Activated CD4-positive, alpha-beta T cell treated with anti-CD3 and anti-CD28 coated beads, Interleukin-2, Interleukin-4, amounts not matched to agents 100 ng/mL and 50 ng/mL, durations not matched to agents 16 hours and 8 hours (primary cell): ENCODE measurements around the gene SDF2L1.
"Not testable (repeated sequence)": the region's sequence is repeated elsewhere in the genome, so short reads cannot be mapped to it uniquely, and the experiment has no call there.

Experiments
- DNase-seq: peaks from one replicate; pipeline ENCODE4 v3.0.0-alpha.2; 2020; ENCODE audit warnings: low spot score

SDF2L1 gene

GRCh38 chr22:21661991-21662390, 19.9 kb downstream of the SDF2L1 start:
- no peak for DNase-seq

DNA sequence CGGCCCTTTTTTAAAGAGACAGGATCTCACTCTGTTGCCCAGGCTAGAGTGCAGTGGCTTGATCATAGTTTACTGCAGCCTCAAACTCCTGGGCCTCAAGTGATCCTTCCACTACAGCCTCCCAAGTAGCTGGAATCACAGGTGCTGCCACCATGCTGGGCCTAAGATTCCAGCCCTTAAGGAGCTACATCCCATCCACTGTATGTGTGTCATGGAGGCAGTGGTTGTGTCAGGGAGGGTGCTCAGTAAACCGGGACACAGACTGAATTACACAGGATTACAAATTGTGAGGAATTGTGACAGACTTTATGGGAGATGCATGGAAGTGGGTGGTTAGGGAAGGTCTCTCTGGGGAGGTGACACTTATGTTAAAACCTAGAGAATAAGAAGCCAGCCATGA, 21.6 kb downstream of the SDF2L1 start:
- DNase-seq: no peak

DNA sequence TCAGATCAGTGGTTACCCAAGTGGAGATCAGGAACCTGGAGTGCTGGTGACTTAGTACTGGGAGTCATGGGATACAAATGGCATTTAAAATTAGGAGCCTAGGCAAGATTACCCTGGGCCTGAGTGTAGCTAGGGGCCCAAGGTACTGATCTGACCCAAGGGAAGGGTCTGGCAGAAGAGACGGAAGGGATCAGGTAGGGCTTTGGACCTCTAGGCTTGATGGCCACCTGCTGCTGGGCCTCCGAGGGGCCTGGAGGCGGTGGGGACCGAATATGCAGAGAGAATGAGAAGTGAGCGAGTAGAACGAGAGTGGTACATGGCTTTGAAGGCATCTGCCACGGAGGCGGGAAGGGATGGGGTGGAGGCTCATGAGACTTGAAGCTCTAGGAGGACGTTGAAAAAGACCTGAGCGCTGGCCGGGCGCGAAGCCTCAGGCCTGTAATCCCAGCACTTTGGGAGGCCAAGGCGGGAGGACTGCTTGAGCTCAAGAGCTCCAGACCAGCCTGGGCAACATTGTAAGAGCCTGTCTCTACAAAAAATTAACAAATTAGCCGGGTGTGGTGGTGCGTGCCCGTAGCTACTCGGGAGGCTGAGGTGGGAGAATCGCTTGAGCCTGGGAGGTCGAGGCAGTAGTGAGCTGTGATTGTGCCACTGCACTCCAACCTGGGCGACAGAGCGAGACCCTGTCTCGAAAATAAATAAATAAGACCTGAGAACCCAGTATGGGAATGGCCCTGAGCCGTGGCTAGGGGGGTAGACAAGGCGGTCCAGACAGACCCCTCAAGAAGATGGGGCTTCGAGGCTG, 23.1 kb downstream of the SDF2L1 start:
- DNase-seq: no peak

DNA sequence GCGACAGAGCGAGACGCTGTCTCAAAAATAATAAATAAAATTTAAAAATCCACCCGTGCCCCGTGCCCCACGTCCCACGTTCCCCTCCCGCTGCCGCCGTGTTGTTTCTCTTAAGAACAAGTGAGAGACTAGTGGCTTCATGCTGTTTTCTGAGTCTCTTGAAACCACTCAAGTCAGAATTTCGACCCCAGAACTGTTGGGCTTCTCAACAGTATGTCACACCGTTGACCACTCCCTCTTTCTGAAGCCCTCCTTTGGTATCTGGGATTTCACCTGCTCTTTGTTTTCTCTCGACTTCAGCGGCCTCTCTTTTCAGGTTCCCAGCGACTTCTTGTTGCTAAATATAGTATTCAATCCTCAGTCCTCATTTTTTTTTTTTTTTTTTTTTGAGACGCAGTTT, 24.7 kb downstream of the SDF2L1 start:
- no peak for DNase-seq

- no peak for DNase-seq
Observed at GRCh38 chr22:21669026-21669425, 26.9 kb downstream of the SDF2L1 start.

DNA sequence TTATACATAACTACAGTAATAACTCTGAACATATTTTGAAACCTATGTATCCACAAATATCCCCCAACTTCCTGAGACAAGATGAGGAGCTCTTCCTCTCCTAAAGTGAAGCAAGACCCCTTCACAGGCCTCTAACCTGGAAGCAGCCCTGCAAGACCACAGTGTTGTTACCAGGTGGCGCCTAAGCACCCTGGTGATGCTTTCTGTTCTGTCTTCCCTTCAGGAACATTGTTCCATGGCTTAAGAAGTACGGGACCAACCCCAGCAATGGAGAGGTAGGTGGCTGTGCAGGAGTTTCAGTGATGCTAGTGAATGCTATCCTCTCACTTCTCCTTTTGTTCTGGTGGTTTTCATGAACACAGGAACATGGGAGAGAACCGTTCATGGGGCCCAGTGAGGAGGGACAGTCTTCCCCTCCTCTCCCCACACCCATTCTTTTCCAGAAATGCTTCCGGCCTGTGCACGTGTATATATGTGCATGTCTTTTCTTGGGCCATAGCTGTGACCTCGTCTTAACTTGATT, 30.1 kb downstream of the SDF2L1 start:
- no peak for DNase-seq

- DNase-seq: no peak
Observed at GRCh38 chr22:21673534-21674321, 31.6 kb downstream of the SDF2L1 start.

GRCh38 chr22:21674638-21675245, 32.6 kb downstream of the SDF2L1 start:
- DNase-seq: no peak

DNA sequence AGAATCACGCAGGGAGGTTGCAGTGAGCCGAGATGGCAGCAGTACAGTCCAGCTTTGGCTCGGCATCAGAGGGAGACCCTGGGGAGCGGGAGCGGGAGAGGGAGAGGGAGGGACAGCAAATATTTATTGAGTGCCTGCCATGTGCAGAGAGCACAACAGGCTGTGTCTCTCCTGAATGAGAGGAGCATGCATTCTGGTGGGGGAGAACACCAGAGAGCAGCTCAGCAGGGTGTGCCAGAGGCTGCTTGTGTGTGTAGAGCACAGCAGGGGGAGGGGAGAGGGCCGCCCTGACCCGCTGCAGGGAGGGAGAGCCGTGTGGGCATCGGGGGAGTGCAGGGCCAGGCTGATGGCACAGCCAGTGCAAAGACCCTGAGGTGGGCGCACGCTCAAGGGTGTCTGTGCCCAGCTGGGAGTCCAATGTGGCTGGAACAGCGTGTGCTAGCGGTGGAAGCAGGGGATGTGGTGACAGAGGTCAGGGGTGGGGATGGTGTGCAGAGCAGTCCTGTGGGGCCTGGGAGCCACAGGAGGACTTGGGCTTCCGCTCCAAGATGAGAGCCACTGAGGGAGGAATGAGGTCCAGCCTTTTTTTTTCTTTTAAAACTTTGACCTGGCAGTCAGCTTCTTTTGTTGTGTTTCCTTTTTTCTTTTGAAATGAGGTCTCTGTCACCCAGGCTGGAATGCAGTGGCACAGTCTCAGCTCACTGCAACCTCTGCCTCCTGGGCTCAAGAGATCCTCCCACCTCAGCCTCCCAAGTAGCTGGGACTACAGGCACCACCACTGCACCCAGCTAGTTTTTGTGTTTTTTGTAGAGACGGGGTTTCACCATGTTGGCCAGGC, 35.7 kb downstream of the SDF2L1 start:
- no peak for DNase-seq

GRCh38 chr22:21678842-21679241, 36.7 kb downstream of the SDF2L1 start:
- not testable (repeated sequence) for DNase-seq

- no peak for DNase-seq
Observed at GRCh38 chr22:21679383-21679782, 37.3 kb downstream of the SDF2L1 start.

GRCh38 chr22:21680830-21681565, 38.9 kb downstream of the SDF2L1 start:
- no peak for DNase-seq

- DNase-seq: no peak
Observed at GRCh38 chr22:21681566-21682370, 39.7 kb downstream of the SDF2L1 start.

GRCh38 chr22:21682385-21683175, 40.5 kb downstream of the SDF2L1 start:
- DNase-seq: no peak

- no peak for DNase-seq
Observed at GRCh38 chr22:21683401-21683811, 41.3 kb downstream of the SDF2L1 start.

- no peak for DNase-seq
Observed at GRCh38 chr22:21684492-21685163, 42.5 kb downstream of the SDF2L1 start.

DNA sequence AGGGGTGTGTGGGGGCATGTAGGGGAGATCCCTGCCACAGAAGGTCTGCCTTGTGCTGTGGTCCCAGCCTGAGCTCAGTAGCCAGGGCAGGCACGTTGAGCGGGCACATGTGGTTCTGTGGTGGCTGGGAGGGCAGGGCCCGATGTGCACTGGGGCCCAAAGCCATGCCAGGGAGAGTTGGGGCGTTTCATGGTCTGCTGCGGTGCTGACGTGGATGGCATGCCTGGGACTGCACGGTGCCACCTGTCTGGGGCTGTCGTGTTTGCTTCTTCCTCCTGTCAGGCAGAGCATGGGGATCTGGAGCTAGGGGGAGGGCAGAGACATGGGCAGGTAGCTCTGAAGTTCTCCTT, 43.0 kb downstream of the SDF2L1 start:
- DNase-seq: no peak

DNA sequence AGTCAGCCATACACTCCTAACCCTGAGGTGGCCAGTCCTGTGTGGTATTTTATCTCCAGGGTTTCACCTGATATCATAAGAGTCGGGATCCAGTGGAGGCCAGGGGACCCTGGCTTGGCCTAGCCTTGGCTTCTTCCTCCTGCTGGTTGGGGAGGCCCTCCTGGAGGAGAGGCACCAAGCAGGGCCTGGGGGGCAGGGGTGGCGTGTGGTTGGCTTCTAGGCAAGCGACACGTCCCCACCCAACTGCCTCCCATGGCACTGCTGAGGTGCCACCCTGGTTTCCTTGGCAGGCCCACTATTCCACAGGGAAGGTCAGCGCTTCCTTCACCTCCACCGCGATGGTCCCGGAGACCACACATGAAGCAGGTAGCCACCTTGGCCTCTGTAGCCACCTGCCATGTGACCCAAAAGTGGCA, 44.1 kb downstream of the SDF2L1 start:
- DNase-seq: no peak
